Vagina (tissue), 2 donors: ENCODE data around the gene CCDC88C. TPM values are rescaled to one million over a fixed set of nuclear protein-coding genes. Genes with fewer than 3 reads are reported as not detected.

Experiments
- DNase-seq, 2 donors: peaks; one replicate each; pipeline ENCODE4 v3.0.0-alpha.2; 2017; ENCODE audit errors: extremely low spot score in 2 of 2
- H3K27ac ChIP-seq: fragments of 200-600 bp; sonication (generic); one replicate; pipeline ENCODE4 v1.5.1; 2019
- H3K27me3 ChIP-seq: fragments of 200-600 bp; sonication (generic); one replicate; pipeline ENCODE4 v1.5.1; 2019
- H3K36me3 ChIP-seq, 2 donors: fragments of 200-600 bp; sonication (generic); one replicate each; pipeline ENCODE4 v1.5.1; 2017 to 2019
- H3K4me1 ChIP-seq: fragments of 200-600 bp; sonication (generic); one replicate; pipeline ENCODE4 v1.5.1; 2019
- H3K4me3 ChIP-seq, 2 donors: fragments of 200-600 bp; sonication (generic); 1 replicate in 1 of 2; 2 replicates in 1 of 2; pipeline ENCODE4 v1.5.1; 2016 to 2019
- H3K9me3 ChIP-seq: fragments of 200-600 bp; sonication (generic); one replicate; pipeline ENCODE4 v1.5.1; 2019
- CTCF ChIP-seq, 3 experiments: fragments of 450-650 bp in 2 of 3; fragments of 200-600 bp in 1 of 3; sonication (generic) in 1 of 3; IDR thresholded peaks; one replicate each; pipeline ENCODE4 v1.5.1; 2017 to 2019; ENCODE audit warnings: antibody characterized with exemption in 3 of 3, mild to moderate bottlenecking in 2 of 3, moderate library complexity in 2 of 3
- POLR2A ChIP-seq, 2 donors: fragments of 450-650 bp; IDR thresholded peaks; one replicate each; pipeline ENCODE4 v1.6.1; 2017; ENCODE audit warnings: antibody characterized with exemption in 2 of 2, mild to moderate bottlenecking in 2 of 2, moderate library complexity in 2 of 2
- POLR2AphosphoS5 ChIP-seq, 2 donors: sonication (generic); formaldehyde crosslinking; IDR thresholded peaks; one replicate each; pipeline ENCODE4 v1.9.0; 2017; ENCODE audit warnings: antibody characterized with exemption in 2 of 2, mild to moderate bottlenecking in 2 of 2, low read depth in 1 of 2; ENCODE audit not compliant: insufficient read depth in 1 of 2
- intact Hi-C: fragments of 100-400 bp; cut with DNase I; formaldehyde crosslinking; loops from one replicate; pipeline ENCODE4 v1.15.1; 2023
- total RNA-seq: library from RNA; depleted of rRNA; stranded (reverse); fragments of >200 nt; gene quantifications from one replicate; pipeline ENCODE4 v1.2.3, GENCODE V29; 2016

CCDC88C gene
- total RNA-seq, 1 donor from 2014 or later: 42.2 TPM

- Histone ChIP-seq H3K36me3 (peaks cover 0 to 8% of the 10 kb centered on the region in 2 donors), H3K27me3 (no peaks in the 10 kb centered on the region), H3K27ac (no peak overlapping the region), H3K9me3 (no peaks in the 10 kb centered on the region), H3K4me1 (no peaks in the 10 kb centered on the region), H3K4me3 (no peak overlapping the region)
- DNase-seq: no peak
- TF ChIP-seq CTCF (IDR thresholded peaks at IDR 0.05) (no peak), POLR2A (IDR thresholded peaks at IDR 0.05) (no peak), POLR2AphosphoS5 (IDR thresholded peaks at IDR 0.05; ENCODE audit: insufficient read depth in 1 of 2, low read depth in 1 of 2) (no peak)
- intact Hi-C loops: no loop called here
Measured at GRCh38 chr14:91338379-91338778, 79.2 kb downstream of the CCDC88C start.

GRCh38 chr14:91337699-91338335, 79.8 kb downstream of the CCDC88C start:
- intact Hi-C loops: no loop called here
- DNase-seq: no peak
- Histone ChIP-seq H3K4me3 (no peak overlapping the region), H3K4me1 (no peaks in the 10 kb centered on the region), H3K27ac (no peak overlapping the region), H3K36me3 (peaks cover 0 to 8% of the 10 kb centered on the region in 2 donors), H3K9me3 (no peaks in the 10 kb centered on the region), H3K27me3 (no peaks in the 10 kb centered on the region)
- no peak for TF ChIP-seq POLR2AphosphoS5 (IDR thresholded peaks at IDR 0.05; ENCODE audit: insufficient read depth in 1 of 2, low read depth in 1 of 2)
- no peak for TF ChIP-seq CTCF (IDR thresholded peaks at IDR 0.05)
- no peak for TF ChIP-seq POLR2A (IDR thresholded peaks at IDR 0.05)

DNA sequence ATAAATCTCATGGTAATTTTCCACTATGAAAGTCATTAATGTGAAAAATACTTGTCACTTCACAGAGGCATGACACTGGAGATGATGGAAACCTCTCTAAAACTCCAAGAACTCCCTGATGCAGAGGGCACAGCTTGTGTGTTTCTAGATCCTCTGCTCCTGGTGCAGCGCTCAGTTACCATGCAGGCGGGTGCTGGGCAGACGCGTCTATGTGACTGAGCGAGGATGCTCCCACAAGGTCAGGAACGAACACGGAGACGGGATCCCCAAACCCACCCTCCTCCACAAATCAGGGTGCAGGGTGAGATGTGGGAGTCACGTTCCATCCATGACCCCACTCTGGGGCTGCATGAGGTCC, 81.5 kb downstream of the CCDC88C start:
- peaks cover 0 to 8% of the 10 kb centered on the region in 2 donors for H3K36me3 ChIP-seq

DNA sequence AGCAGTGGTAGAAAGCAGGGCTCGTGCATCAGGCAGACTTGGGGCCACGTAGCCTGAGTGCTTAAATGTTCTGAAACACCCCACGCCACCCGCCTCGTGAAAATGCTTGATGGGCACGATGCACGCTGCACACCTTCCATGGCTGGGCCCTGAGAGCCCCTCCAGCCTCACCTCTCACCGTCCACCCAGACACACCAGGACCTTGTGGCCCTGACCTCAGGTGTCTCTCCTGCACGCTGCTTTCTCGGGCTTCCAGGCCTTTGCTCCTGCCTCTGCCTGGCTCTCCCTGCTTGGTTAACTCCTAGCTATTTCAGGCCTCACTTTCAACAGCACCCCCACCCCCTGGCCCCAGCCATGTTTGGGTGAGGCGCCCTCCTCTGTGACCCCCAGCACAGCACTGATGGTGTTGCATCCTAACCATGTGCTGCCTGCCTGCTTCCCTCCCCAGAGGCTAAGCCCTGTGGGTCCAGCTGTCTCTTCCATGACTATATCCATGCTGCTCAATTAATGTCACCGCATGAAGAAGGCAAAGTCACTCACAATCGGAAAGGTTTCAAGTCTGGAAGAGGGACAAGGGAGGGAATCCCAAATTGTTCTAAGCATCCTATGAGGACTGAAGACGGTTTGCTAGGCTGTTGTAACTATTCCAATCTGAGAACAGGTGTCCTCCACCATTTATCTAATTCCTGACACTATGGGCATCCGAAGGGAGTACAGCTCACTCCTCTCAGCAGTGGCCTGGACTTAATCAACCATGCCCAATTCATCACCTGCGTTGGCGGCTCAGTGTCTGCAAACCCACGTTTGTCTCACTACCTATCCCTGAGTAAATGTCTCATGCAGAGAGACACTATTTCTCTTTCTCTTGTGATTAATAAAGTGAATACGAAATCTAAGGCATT, 82.2 kb downstream of the CCDC88C start:
- H3K36me3 ChIP-seq: peaks cover 0 to 8% of the 10 kb centered on the region in 2 donors
- H3K4me3 ChIP-seq: no peak overlapping the region
- intact Hi-C loops: no loop called here
- H3K27ac ChIP-seq: no peak overlapping the region
- H3K4me1 ChIP-seq: peaks cover 8% of the 10 kb centered on the region
- no peaks in the 10 kb centered on the region for H3K27me3 ChIP-seq
- no peak for TF ChIP-seq POLR2AphosphoS5 (IDR thresholded peaks at IDR 0.05; ENCODE audit: insufficient read depth in 1 of 2, low read depth in 1 of 2)
- TF ChIP-seq CTCF (IDR thresholded peaks at IDR 0.05): no peak
- TF ChIP-seq POLR2A (IDR thresholded peaks at IDR 0.05): no peak
- H3K9me3 ChIP-seq: no peaks in the 10 kb centered on the region
- no peak for DNase-seq

More for the DNA sequence above, 81.5 kb downstream of the CCDC88C start:
- Histone ChIP-seq H3K4me3 (no peak overlapping the region), H3K4me1 (peaks cover 8% of the 10 kb centered on the region), H3K9me3 (no peaks in the 10 kb centered on the region), H3K27ac (no peak overlapping the region), H3K27me3 (no peaks in the 10 kb centered on the region)
- DNase-seq: no peak
- TF ChIP-seq CTCF (IDR thresholded peaks at IDR 0.05) (no peak), POLR2A (IDR thresholded peaks at IDR 0.05) (no peak), POLR2AphosphoS5 (IDR thresholded peaks at IDR 0.05; ENCODE audit: insufficient read depth in 1 of 2, low read depth in 1 of 2) (no peak)
- intact Hi-C loops: no loop called here

DNA sequence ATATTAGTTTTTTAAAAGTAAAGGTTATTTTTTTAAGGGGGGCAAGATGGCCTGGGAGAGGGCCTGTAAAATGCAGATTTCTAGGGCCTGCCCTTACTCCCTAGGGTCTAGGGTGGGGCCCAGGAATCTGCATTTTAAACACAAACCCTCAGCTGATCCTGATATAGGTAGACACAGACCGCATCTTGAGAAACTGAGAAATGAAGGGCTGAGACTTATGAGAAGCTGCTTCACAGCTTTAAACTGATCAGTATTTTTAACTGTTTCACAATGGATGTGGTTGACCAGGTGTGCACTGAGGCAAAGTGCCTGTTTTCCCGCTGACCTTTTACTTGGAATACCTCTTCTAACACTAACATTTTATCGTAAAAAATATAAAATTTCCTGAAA, 84.0 kb downstream of the CCDC88C start:
- intact Hi-C loops: no loop called here
- Histone ChIP-seq H3K27me3 (no peaks in the 10 kb centered on the region), H3K4me1 (peaks cover 8% of the 10 kb centered on the region), H3K9me3 (no peaks in the 10 kb centered on the region), H3K36me3 (peaks cover 0 to 8% of the 10 kb centered on the region in 2 donors), H3K4me3 (no peak overlapping the region), H3K27ac (no peak overlapping the region)
- no peak for DNase-seq
- no peak for TF ChIP-seq POLR2A (IDR thresholded peaks at IDR 0.05)
- TF ChIP-seq POLR2AphosphoS5 (IDR thresholded peaks at IDR 0.05; ENCODE audit: insufficient read depth in 1 of 2, low read depth in 1 of 2): no peak
- no peak for TF ChIP-seq CTCF (IDR thresholded peaks at IDR 0.05)
